Keratinocyte (primary cell): ENCODE measurements around the gene MLF2. TPM values are rescaled to one million over a fixed set of nuclear protein-coding genes. Genes with fewer than 3 reads are reported as not detected.

Source experiments
- DNase-seq: peaks from one replicate; pipeline ENCODE4 v3.0.0-alpha.2; 2011; ENCODE audit warnings: low read depth, missing footprints, low spot score
- FAIRE-seq: peaks from 2 replicates; lab custom pipeline; 2011; peaks lifted over from hg19 to GRCh38; lab: Jason Lieb, UNC
- H2AFZ ChIP-seq: 2 replicates; pipeline ENCODE4 v1.6.0; 2012; ENCODE audit warnings: low read length, control low read depth, inconsistent platforms; ENCODE audit not compliant: control insufficient read depth
- H3K27ac ChIP-seq: 2 replicates; pipeline ENCODE4 v1.5.1; 2011; ENCODE audit warnings: low read length; ENCODE audit not compliant: control insufficient read depth, insufficient read depth
- H3K27me3 ChIP-seq: 3 replicates; pipeline ENCODE4 v1.6.0; 2011; ENCODE audit warnings: low read length; ENCODE audit not compliant: control insufficient read depth, insufficient read depth; ENCODE audit errors: extremely low read depth
- H3K36me3 ChIP-seq, 2 experiments: 2 replicates in 1 of 2; 3 replicates in 1 of 2; pipeline ENCODE4 v1.5.1; 2011; ENCODE audit warnings: low read length in 2 of 2, mild to moderate bottlenecking in 1 of 2; ENCODE audit not compliant: control insufficient read depth in 2 of 2, insufficient read depth in 2 of 2; ENCODE audit errors: extremely low read depth in 1 of 2
- H3K4me1 ChIP-seq: 3 replicates; pipeline ENCODE4 v1.5.1; 2011; ENCODE audit warnings: low read length; ENCODE audit not compliant: control insufficient read depth, insufficient read depth; ENCODE audit errors: extremely low read depth
- H3K4me2 ChIP-seq: 3 replicates; pipeline ENCODE4 v1.6.0; 2011; ENCODE audit warnings: low read depth, low read length; ENCODE audit not compliant: control insufficient read depth, insufficient read depth; ENCODE audit errors: extremely low read depth
- H3K4me3 ChIP-seq, 3 experiments: fragments of 200-600 bp in 1 of 3; sonication (generic) in 1 of 3; 2 replicates in 2 of 3; 3 replicates in 1 of 3; pipeline ENCODE4 v1.5.1; 2011 to 2016; ENCODE audit warnings: low read length in 3 of 3, mild to moderate bottlenecking in 3 of 3, control low read depth in 2 of 3, inconsistent platforms in 1 of 3, low read depth in 1 of 3, mixed read lengths in 1 of 3, mixed run types in 1 of 3, moderate library complexity in 1 of 3; ENCODE audit not compliant: control insufficient read depth in 2 of 3, insufficient read depth in 2 of 3; ENCODE audit errors: extremely low read depth in 1 of 3
- H3K79me2 ChIP-seq: 2 replicates; pipeline ENCODE4 v1.6.0; 2012; ENCODE audit warnings: low read length; ENCODE audit not compliant: control insufficient read depth, insufficient read depth
- H3K9ac ChIP-seq: 3 replicates; pipeline ENCODE4 v1.6.0; 2011; ENCODE audit warnings: low read length; ENCODE audit not compliant: control insufficient read depth, insufficient read depth; ENCODE audit errors: extremely low read depth
- H3K9me1 ChIP-seq: 3 replicates; pipeline ENCODE4 v1.6.0; 2011; ENCODE audit warnings: low read length; ENCODE audit not compliant: control insufficient read depth, insufficient read depth; ENCODE audit errors: extremely low read depth
- H3K9me3 ChIP-seq: 2 replicates; pipeline ENCODE4 v1.5.1; 2012; ENCODE audit warnings: low read depth, low read length; ENCODE audit not compliant: control insufficient read depth
- H4K20me1 ChIP-seq: 3 replicates; pipeline ENCODE4 v1.6.0; 2011; ENCODE audit warnings: low read length; ENCODE audit not compliant: control insufficient read depth, insufficient read depth; ENCODE audit errors: extremely low read depth
- EZH2 ChIP-seq: IDR thresholded peaks from one replicate; pipeline ENCODE4 v1.6.1; 2012; ENCODE audit warnings: inconsistent platforms, mild to moderate bottlenecking, low read length, moderate library complexity
- dilution Hi-C: fragments of 300-500 bp; cut with MboI; formaldehyde crosslinking; loops from one replicate; pipeline ENCODE4 v1.7.0; 2020; ENCODE audit warnings: low sequenced_read_pairs; ENCODE audit not compliant: extremely low pct_ligation_motif_present
- polyA plus RNA-seq, 5 experiments: library from polyadenylated mRNA; depleted of rRNA in 3 of 5; stranded (reverse) in 3 of 5; stranded (forward) in 1 of 5; unstranded in 1 of 5; fragments of >200 nt; gene quantifications; 1 replicate in 1 of 5; 2 replicates in 3 of 5; 3 replicates in 1 of 5; pipeline versions ENCODE4 v1.2.1 to v1.2.3, GENCODE V29; 2011 to 2012; ENCODE audit warnings: missing spikeins in 2 of 5, low read depth in 1 of 5, low replicate concordance in 1 of 5
- TF ChIP-seq, protein P1 (sequence below), 3 experiments: IDR thresholded peaks in 1 of 3; conservative IDR thresholded peaks in 1 of 3; optimal IDR thresholded peaks in 1 of 3; 2 replicates in 2 of 3; 3 replicates in 1 of 3; pipeline versions ENCODE3 to v1.5.1; 2011; ENCODE audit warnings: low read length in 3 of 3, mild to moderate bottlenecking in 3 of 3, moderate library complexity in 2 of 3, control low read depth in 1 of 3, inconsistent platforms in 1 of 3; ENCODE audit not compliant: insufficient read depth in 2 of 3; ENCODE audit errors: extremely low read depth in 1 of 3

The MLF2 gene
- polyA plus RNA-seq, 1 donor (not counting 4 experiments of a cell fraction or from before 2014, with no cell fraction given) = 317 TPM

DNA sequence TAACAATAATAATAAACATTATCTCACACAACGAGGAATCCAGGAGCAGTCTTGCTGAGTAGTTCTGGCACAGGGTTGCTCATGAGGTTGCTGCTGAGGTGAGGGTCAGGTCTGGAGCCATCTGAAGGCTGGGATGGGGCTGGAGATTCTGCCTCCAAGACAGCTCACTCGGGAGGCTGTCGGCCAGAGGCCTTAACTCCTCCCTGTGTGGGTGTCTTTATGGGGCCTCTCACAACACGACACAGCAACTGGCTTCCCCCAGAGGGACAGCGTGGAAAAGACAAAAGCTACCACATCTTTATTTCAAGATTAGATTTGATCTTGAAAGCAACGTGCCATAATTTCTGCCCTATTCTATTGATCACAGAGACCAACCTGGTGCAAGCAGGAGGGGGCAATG lies 29.2 kb upstream of the MLF2 start:
- Histone ChIP-seq H3K4me3 (no peak overlapping the region), H3K4me1 (peaks cover 8% of the 10 kb centered on the region), H3K27ac (no peak overlapping the region), H3K27me3 (peaks cover 14% of the 10 kb centered on the region), H3K79me2 (no peaks in the 10 kb centered on the region), H4K20me1 (no peaks in the 10 kb centered on the region), H2AFZ (no peak overlapping the region), H3K36me3 (no peaks in the 10 kb centered on the region), H3K9me3 (no peaks in the 10 kb centered on the region), H3K9me1 (no peaks in the 10 kb centered on the region), H3K4me2 (no peak overlapping the region), H3K9ac (no peak overlapping the region)
- FAIRE-seq (no peak), DNase-seq (no peak)
- dilution Hi-C loops = no loop called here
- no peak for TF ChIP-seq EZH2
- TF ChIP-seq, protein P1, sequence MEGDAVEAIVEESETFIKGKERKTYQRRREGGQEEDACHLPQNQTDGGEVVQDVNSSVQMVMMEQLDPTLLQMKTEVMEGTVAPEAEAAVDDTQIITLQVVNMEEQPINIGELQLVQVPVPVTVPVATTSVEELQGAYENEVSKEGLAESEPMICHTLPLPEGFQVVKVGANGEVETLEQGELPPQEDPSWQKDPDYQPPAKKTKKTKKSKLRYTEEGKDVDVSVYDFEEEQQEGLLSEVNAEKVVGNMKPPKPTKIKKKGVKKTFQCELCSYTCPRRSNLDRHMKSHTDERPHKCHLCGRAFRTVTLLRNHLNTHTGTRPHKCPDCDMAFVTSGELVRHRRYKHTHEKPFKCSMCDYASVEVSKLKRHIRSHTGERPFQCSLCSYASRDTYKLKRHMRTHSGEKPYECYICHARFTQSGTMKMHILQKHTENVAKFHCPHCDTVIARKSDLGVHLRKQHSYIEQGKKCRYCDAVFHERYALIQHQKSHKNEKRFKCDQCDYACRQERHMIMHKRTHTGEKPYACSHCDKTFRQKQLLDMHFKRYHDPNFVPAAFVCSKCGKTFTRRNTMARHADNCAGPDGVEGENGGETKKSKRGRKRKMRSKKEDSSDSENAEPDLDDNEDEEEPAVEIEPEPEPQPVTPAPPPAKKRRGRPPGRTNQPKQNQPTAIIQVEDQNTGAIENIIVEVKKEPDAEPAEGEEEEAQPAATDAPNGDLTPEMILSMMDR (optimal IDR thresholded peaks at IDR 0.05 in 1 of 3, IDR thresholded peaks at IDR 0.05 in 1 of 3, conservative IDR thresholded peaks at IDR 0.05 in 1 of 3; ENCODE audit: extremely low read depth in 1 of 3, insufficient read depth in 2 of 3, low read length in 3 of 3) = no peak

DNA sequence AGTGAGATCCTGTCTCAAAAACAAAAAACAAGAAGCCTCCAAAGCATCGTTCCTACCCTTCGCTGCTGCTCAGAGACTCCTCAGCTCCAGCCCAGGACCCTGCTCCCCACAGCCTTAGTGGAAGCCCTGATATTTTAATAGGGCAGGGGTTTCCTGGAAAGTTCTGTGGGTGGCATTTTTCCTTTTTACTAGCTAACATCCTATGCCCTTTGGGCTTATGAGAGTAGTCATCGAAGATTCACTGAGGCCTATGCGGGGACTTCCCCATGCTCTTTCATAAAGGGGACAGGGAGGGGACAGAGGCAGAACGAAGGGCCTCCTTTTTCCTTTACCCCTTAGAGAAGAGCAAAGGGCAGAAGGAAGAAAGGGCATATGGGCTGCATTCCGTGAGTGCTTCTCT lies 27.6 kb upstream of the MLF2 start:
- dilution Hi-C loops = no loop called here
- no peaks in the 10 kb centered on the region for H3K36me3 ChIP-seq
- H3K79me2 ChIP-seq = no peaks in the 10 kb centered on the region
- no peak overlapping the region for H2AFZ ChIP-seq
- peaks cover 18% of the 10 kb centered on the region for H3K27me3 ChIP-seq
- no peak overlapping the region for H3K4me3 ChIP-seq
- FAIRE-seq (no peak), DNase-seq (no peak)
- H3K4me2 ChIP-seq = no peak overlapping the region
- peaks cover 8% of the 10 kb centered on the region for H3K4me1 ChIP-seq
- TF ChIP-seq, protein P1 (optimal IDR thresholded peaks at IDR 0.05 in 1 of 3, IDR thresholded peaks at IDR 0.05 in 1 of 3, conservative IDR thresholded peaks at IDR 0.05 in 1 of 3; ENCODE audit: extremely low read depth in 1 of 3, insufficient read depth in 2 of 3, low read length in 3 of 3) = no peak
- no peak for TF ChIP-seq EZH2
- H4K20me1 ChIP-seq = no peaks in the 10 kb centered on the region
- H3K9me3 ChIP-seq = no peaks in the 10 kb centered on the region
- H3K9ac ChIP-seq = no peak overlapping the region
- no peak overlapping the region for H3K27ac ChIP-seq
- H3K9me1 ChIP-seq = no peaks in the 10 kb centered on the region
